ENCODE results near the gene DNAI1. TPM values are rescaled to one million over a fixed set of nuclear protein-coding genes. Genes with fewer than 3 reads are reported as not detected.
"Not testable (repeated sequence)": the region's sequence is repeated elsewhere in the genome, so short reads cannot be mapped to it uniquely, and the experiment has no call there.

The DNAI1 gene
- polyA plus RNA-seq, 3 donors = 0.10 to 0.26 TPM; not detected in 1

GRCh38 chr9:34481620-34482019 is 23.0 kb downstream of the DNAI1 start:
- H3K27ac ChIP-seq (ENCODE audit: low read depth, low read length) = not testable (repeated sequence)
- WGBS, 3 donors = 59 to 84% (median 74%) methylated on average over 13 of the region's 13 CpGs

GRCh38 chr9:34482746-34483145 is 24.1 kb downstream of the DNAI1 start:
- WGBS, 3 donors = 89 to 98% (median 95%) methylated on average over 18 to 24 of the region's 27 CpGs
- not testable (repeated sequence) for H3K27ac ChIP-seq (ENCODE audit: low read depth, low read length)

GRCh38 chr9:34484678-34485077 is 26.1 kb downstream of the DNAI1 start:
- H3K27ac ChIP-seq (ENCODE audit: low read depth, low read length) = no peak overlapping the region

- 73 to 80% (median 78%) methylated on average over 6 of the region's 6 CpGs for WGBS, 3 donors
Measured at GRCh38 chr9:34485822-34486221, 27.2 kb downstream of the DNAI1 start.

GRCh38 chr9:34486572-34486971 is 28.0 kb downstream of the DNAI1 start:
- no peak overlapping the region for H3K27ac ChIP-seq (ENCODE audit: low read depth, low read length)
- WGBS, 3 donors = 64 to 65% (median 65%) methylated on average over 3 of the region's 3 CpGs

More at GRCh38 chr9:34485822-34486221, 27.2 kb downstream of the DNAI1 start:
- H3K27ac ChIP-seq (ENCODE audit: low read depth, low read length) = no peak overlapping the region

- no peak overlapping the region for H3K27ac ChIP-seq (ENCODE audit: low read depth, low read length)
- 75 to 81% (median 77%) methylated on average over 1 of the region's 1 CpG for WGBS, 3 donors
Measured at GRCh38 chr9:34490360-34490759, 31.8 kb downstream of the DNAI1 start.

GRCh38 chr9:34490760-34491159 is 32.2 kb downstream of the DNAI1 start:
- H3K27ac ChIP-seq (ENCODE audit: low read depth, low read length) = no peak overlapping the region
- WGBS, 3 donors = 47 to 62% (median 57%) methylated on average over 3 of the region's 3 CpGs

- WGBS, 3 donors = 48 to 65% (median 59%) methylated on average over 2 of the region's 2 CpGs
- no peak overlapping the region for H3K27ac ChIP-seq (ENCODE audit: low read depth, low read length)
Measured at GRCh38 chr9:34491596-34491995, 33.0 kb downstream of the DNAI1 start.

GRCh38 chr9:34492051-34492450 is 33.4 kb downstream of the DNAI1 start:
- 14 to 44% (median 36%) methylated on average over 2 of the region's 2 CpGs for WGBS, 3 donors
- H3K27ac ChIP-seq (ENCODE audit: low read depth, low read length) = no peak overlapping the region

GRCh38 chr9:34493972-34494535 is 35.4 kb downstream of the DNAI1 start:
- 33 to 38% (median 36%) methylated on average over 8 of the region's 8 CpGs for WGBS, 3 donors
- no peak overlapping the region for H3K27ac ChIP-seq (ENCODE audit: low read depth, low read length)

- no peak overlapping the region for H3K27ac ChIP-seq (ENCODE audit: low read depth, low read length)
- WGBS, 3 donors = 69 to 75% (median 73%) methylated on average over 6 of the region's 6 CpGs
Measured at GRCh38 chr9:34496149-34496712, 37.6 kb downstream of the DNAI1 start.

- WGBS, 3 donors = 41 to 48% (median 47%) methylated on average over 3 of the region's 3 CpGs
- no peak overlapping the region for H3K27ac ChIP-seq (ENCODE audit: low read depth, low read length)
Measured at GRCh38 chr9:34498553-34498952, 39.9 kb downstream of the DNAI1 start.

GRCh38 chr9:34499076-34499475 is 40.5 kb downstream of the DNAI1 start:
- H3K27ac ChIP-seq (ENCODE audit: low read depth, low read length) = no peak overlapping the region
- WGBS, 3 donors = 76 to 86% (median 77%) methylated on average over 2 of the region's 2 CpGs

GRCh38 chr9:34500623-34501267 is 42.1 kb downstream of the DNAI1 start:
- 2 to 3% (median 3%) methylated on average over 6 of the region's 6 CpGs for WGBS, 3 donors
- H3K27ac ChIP-seq (ENCODE audit: low read depth, low read length) = no peak overlapping the region

- H3K27ac ChIP-seq (ENCODE audit: low read depth, low read length) = no peak overlapping the region
- 42 to 92% (median 70%) methylated on average over 1 to 2 of the region's 2 CpGs for WGBS, 3 donors
Measured at GRCh38 chr9:34501372-34501771, 42.8 kb downstream of the DNAI1 start.

- H3K27ac ChIP-seq (ENCODE audit: low read depth, low read length) = no peak overlapping the region
- 30 to 33% (median 32%) methylated on average over 5 of the region's 5 CpGs for WGBS, 3 donors
Measured at GRCh38 chr9:34501889-34502425, 43.4 kb downstream of the DNAI1 start.

GRCh38 chr9:34502471-34502870 is 43.9 kb downstream of the DNAI1 start:
- no peak overlapping the region for H3K27ac ChIP-seq (ENCODE audit: low read depth, low read length)
- WGBS, 3 donors = 41 to 67% (median 54%) methylated on average over 10 of the region's 10 CpGs

- 61 to 84% (median 83%) methylated on average over 6 of the region's 6 CpGs for whole genome bisulfite sequencing, 3 donors
- H3K27ac ChIP-seq (ENCODE audit: low read depth, low read length) = no peak overlapping the region
Measured at GRCh38 chr9:34502891-34503290, 44.3 kb downstream of the DNAI1 start.

GRCh38 chr9:34503406-34503805 is 44.8 kb downstream of the DNAI1 start:
- no peak overlapping the region for H3K27ac ChIP-seq (ENCODE audit: low read depth, low read length)
